NT2/D1 (cell line): Measurements from ENCODE around the gene TOX2.

Source experiments
- SUZ12 ChIP-seq: IDR thresholded peaks from 2 replicates; pipeline ENCODE4 v1.6.1; 2011; ENCODE audit not compliant: insufficient read length, insufficient read depth; ENCODE audit errors: extremely low read depth
- ZNF274 ChIP-seq: IDR thresholded peaks from 2 replicates; pipeline ENCODE4 v1.6.1; 2011; ENCODE audit warnings: mild to moderate bottlenecking, low read depth, low read length

DNA sequence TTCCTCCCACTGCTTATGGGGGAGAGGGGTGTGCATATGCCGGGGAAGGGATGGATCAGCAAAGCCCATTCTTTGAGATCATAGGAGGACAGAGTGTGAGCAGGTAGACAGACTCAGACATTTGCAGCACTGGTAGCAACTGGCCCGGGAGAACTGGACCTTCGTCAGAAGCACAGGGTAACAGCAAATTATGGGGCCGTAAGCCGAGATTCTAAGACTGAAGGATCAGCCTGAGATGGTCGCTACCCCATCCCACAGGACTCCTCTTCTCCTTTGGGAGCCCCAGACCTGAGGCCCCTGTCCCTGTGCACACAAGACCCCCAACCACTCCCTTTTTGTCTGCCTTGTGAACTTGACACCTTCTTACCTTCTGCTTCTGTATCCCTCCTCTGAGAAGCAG, 106.5 kb downstream of the TOX2 start:
- TF ChIP-seq ZNF274 (no peak), SUZ12 (no peak)
